CD14-positive monocyte (primary cell): ENCODE data around the gene RING1. TPM values are rescaled to one million over a fixed set of nuclear protein-coding genes. Genes with fewer than 3 reads are reported as not detected.

Experiments
- DNase-seq, 3 donors: peaks; one replicate each; pipeline ENCODE4 v3.0.0-alpha.2; 2011 to 2022
- H2AFZ ChIP-seq: 2 replicates; pipeline ENCODE4 v1.6.0; 2012; ENCODE audit warnings: mild to moderate bottlenecking, low read depth, low read length, inconsistent platforms; ENCODE audit not compliant: insufficient read depth, poor library complexity, severe bottlenecking
- H3K27ac ChIP-seq, 2 donors: 1 replicate in 1 of 2; 2 replicates in 1 of 2; pipeline ENCODE4 v1.5.1; 2012 to 2013; ENCODE audit warnings: low read length in 2 of 2, control low read depth in 1 of 2, inconsistent platforms in 1 of 2, low read depth in 1 of 2, mild to moderate bottlenecking in 1 of 2
- H3K27me3 ChIP-seq, 2 donors: one replicate each; pipeline versions ENCODE4 v1.6.0 to v1.6.1; 2011 to 2013; ENCODE audit warnings: low read length in 2 of 2; ENCODE audit not compliant: control insufficient read depth in 2 of 2, insufficient read depth in 2 of 2
- H3K36me3 ChIP-seq, 2 donors: replicated peaks in 1 of 2; 1 replicate in 1 of 2; 2 replicates in 1 of 2; pipeline versions ENCODE4 v1.5.1 to v1.6.1; 2012 to 2013; ENCODE audit warnings: low read length in 2 of 2, control low read depth in 1 of 2, inconsistent platforms in 1 of 2, mild to moderate bottlenecking in 1 of 2; ENCODE audit not compliant: insufficient read depth in 2 of 2, control insufficient read depth in 1 of 2
- H3K4me1 ChIP-seq, 2 donors: 1 replicate in 1 of 2; 2 replicates in 1 of 2; pipeline versions ENCODE4 v1.5.1 to v1.6.1; 2012 to 2013; ENCODE audit warnings: low read length in 2 of 2, control low read depth in 1 of 2, inconsistent platforms in 1 of 2, mild to moderate bottlenecking in 1 of 2, moderate library complexity in 1 of 2; ENCODE audit not compliant: insufficient read depth in 2 of 2, control insufficient read depth in 1 of 2
- H3K4me2 ChIP-seq: replicated peaks from 2 replicates; pipeline ENCODE3; 2012; ENCODE audit warnings: low read length, moderate library complexity, mild to moderate bottlenecking; ENCODE audit not compliant: poor library complexity, severe bottlenecking; ENCODE audit errors: extremely low read depth
- H3K4me3 ChIP-seq, 3 experiments: fragments of 200-600 bp in 1 of 3; sonication (generic) in 1 of 3; replicated peaks in 1 of 3; 1 replicate in 2 of 3; 2 replicates in 1 of 3; pipeline ENCODE4 v1.5.1; 2011 to 2013; ENCODE audit warnings: low read length in 3 of 3, mild to moderate bottlenecking in 3 of 3, control low read depth in 2 of 3, low read depth in 2 of 3, inconsistent platforms in 1 of 3, moderate library complexity in 1 of 3
- H3K79me2 ChIP-seq: 2 replicates; pipeline ENCODE4 v1.6.0; 2012; ENCODE audit warnings: mild to moderate bottlenecking, control low read depth, inconsistent platforms, low read length, moderate library complexity; ENCODE audit not compliant: insufficient read depth
- H3K9ac ChIP-seq: 2 replicates; pipeline ENCODE4 v1.6.0; 2017; ENCODE audit warnings: low read length, mild to moderate bottlenecking; ENCODE audit not compliant: insufficient read depth, poor library complexity, severe bottlenecking
- H3K9me3 ChIP-seq, 2 donors: replicated peaks in 1 of 2; 1 replicate in 1 of 2; 2 replicates in 1 of 2; pipeline versions ENCODE4 v1.5.1 to v1.6.1; 2012 to 2013; ENCODE audit warnings: low read length in 2 of 2, control low read depth in 1 of 2; ENCODE audit not compliant: control insufficient read depth in 1 of 2, insufficient read depth in 1 of 2
- H4K20me1 ChIP-seq: 2 replicates; pipeline ENCODE4 v1.6.0; 2012; ENCODE audit warnings: mild to moderate bottlenecking, low read length, control low read depth, moderate library complexity; ENCODE audit not compliant: insufficient read depth
- H3K27ac Mint-ChIP-seq, 7 donors: one replicate each; pipeline ENCODE4 v1.8.0; 2020; ENCODE audit warnings: mild to moderate bottlenecking in 7 of 7, mixed read lengths in 7 of 7, moderate library complexity in 6 of 7, inconsistent platforms in 2 of 7
- H3K27me3 Mint-ChIP-seq, 3 donors: one replicate each; pipeline ENCODE4 v1.8.0; 2021 to 2022; ENCODE audit warnings: low read depth in 3 of 3, mild to moderate bottlenecking in 3 of 3, mixed read lengths in 3 of 3, moderate library complexity in 3 of 3, inconsistent platforms in 1 of 3
- H3K36me3 Mint-ChIP-seq, 2 donors: one replicate each; pipeline ENCODE4 v1.8.0; 2020; ENCODE audit warnings: mixed read lengths in 2 of 2, inconsistent platforms in 1 of 2, mild to moderate bottlenecking in 1 of 2
- H3K4me1 Mint-ChIP-seq: one replicate; pipeline ENCODE4 v1.8.0; 2020; ENCODE audit warnings: mild to moderate bottlenecking, mixed read lengths
- H3K4me3 Mint-ChIP-seq, 2 donors: one replicate each; pipeline ENCODE4 v1.8.0; 2020; ENCODE audit warnings: mild to moderate bottlenecking in 2 of 2, mixed read lengths in 2 of 2, moderate library complexity in 1 of 2
- H3K9me3 Mint-ChIP-seq, 7 donors: one replicate each; pipeline ENCODE4 v1.8.0; 2020 to 2022; ENCODE audit warnings: mixed read lengths in 7 of 7, mild to moderate bottlenecking in 6 of 7, moderate library complexity in 6 of 7, inconsistent platforms in 2 of 7
- WGBS: methylation state at CpG from one replicate; pipeline ENCODE4 v1.1.5; 2013; ENCODE audit warnings: missing lambda C conversion rate; ENCODE audit not compliant: insufficient coverage; 5-methylcytosine and 5-hydroxymethylcytosine counted together
- intact Hi-C, 2 donors: fragments of 100-400 bp; cut with micrococcal nuclease; formaldehyde crosslinking; loops; one replicate each; pipeline versions ENCODE4 v1.15.0 to v1.15.1; 2023
- polyA plus RNA-seq, 3 donors: library from polyadenylated mRNA; depleted of rRNA in 1 of 3; unstranded in 2 of 3; stranded (reverse) in 1 of 3; fragments of 300-500 nt in 2 of 3; fragments of >200 nt in 1 of 3; fragmentation: Illumina TruSeq in 2 of 3; gene quantifications; 1 replicate in 2 of 3; 2 replicates in 1 of 3; pipeline ENCODE4 v1.2.3, GENCODE V29; 2012 to 2021
- TF ChIP-seq, protein P1 (sequence below): fragments of 200-600 bp; IDR thresholded peaks from one replicate; pipeline ENCODE4 v1.8.0; 2022; ENCODE audit warnings: antibody characterized with exemption, mild to moderate bottlenecking

Gene RING1
- polyA plus RNA-seq, 3 donors, result 4.6 to 27.9 (median 5.7) TPM

DNA sequence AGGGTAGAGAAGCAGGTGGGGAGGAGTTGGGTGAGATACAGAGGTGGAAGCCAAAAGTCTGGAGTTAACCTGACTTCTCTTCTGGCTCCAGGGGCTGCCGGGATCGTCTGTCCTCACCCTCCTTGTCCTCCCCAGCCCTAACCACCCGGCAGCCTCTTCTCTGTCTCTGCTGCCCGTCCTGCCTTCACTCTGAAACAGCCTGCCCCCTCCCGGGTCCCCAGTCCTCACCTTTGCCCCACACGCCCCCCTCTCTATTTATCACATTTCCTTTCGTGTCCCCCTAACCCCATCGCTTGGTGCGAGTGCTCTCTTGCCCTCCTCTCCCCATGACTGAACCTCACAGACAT is 5.7 kb downstream of the RING1 start:
- Histone ChIP-seq H2AFZ (peak overlapping the region; percentile 32), H3K9ac (no peak overlapping the region), H4K20me1 (no peaks in the 10 kb centered on the region), H3K4me2 (peak overlapping the region; percentile 53), H3K4me1 (peaks cover 16 to 19% of the 10 kb centered on the region in 2 donors), H3K27ac (no peak overlapping the region), H3K4me3 (no peak overlapping the region), H3K79me2 (no peaks in the 10 kb centered on the region), H3K9me3 (no peaks in the 10 kb centered on the region), H3K36me3 (peaks cover 10 to 29% of the 10 kb centered on the region in 2 donors), H3K27me3 (peaks cover 10 to 28% of the 10 kb centered on the region in 2 donors)
- 7% methylated on average over 7 of the region's 9 CpGs for whole genome bisulfite sequencing
- Mint-ChIP-seq H3K9me3 (peaks cover 0 to 7% (median 0%) of the 10 kb centered on the region in 7 donors), H3K4me1 (peaks cover 24% of the 10 kb centered on the region), H3K27me3 (peaks cover 26 to 35% (median 30%) of the 10 kb centered on the region in 3 donors), H3K4me3 (peak overlapping the region in 1 of 2 donors; percentile 87), H3K36me3 (peaks cover 23 to 29% of the 10 kb centered on the region in 2 donors), H3K27ac (peak overlapping the region in 1 of 7 donors; percentile 10)
- intact Hi-C loops, result loop anchor here in 1 of 2 donors (5.0 kb wide), 1 partner anchor 33 kb away; no protein-coding TSS in a partner anchor
- no peak for DNase-seq
- TF ChIP-seq, protein P1, sequence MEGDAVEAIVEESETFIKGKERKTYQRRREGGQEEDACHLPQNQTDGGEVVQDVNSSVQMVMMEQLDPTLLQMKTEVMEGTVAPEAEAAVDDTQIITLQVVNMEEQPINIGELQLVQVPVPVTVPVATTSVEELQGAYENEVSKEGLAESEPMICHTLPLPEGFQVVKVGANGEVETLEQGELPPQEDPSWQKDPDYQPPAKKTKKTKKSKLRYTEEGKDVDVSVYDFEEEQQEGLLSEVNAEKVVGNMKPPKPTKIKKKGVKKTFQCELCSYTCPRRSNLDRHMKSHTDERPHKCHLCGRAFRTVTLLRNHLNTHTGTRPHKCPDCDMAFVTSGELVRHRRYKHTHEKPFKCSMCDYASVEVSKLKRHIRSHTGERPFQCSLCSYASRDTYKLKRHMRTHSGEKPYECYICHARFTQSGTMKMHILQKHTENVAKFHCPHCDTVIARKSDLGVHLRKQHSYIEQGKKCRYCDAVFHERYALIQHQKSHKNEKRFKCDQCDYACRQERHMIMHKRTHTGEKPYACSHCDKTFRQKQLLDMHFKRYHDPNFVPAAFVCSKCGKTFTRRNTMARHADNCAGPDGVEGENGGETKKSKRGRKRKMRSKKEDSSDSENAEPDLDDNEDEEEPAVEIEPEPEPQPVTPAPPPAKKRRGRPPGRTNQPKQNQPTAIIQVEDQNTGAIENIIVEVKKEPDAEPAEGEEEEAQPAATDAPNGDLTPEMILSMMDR, result no peak

DNA sequence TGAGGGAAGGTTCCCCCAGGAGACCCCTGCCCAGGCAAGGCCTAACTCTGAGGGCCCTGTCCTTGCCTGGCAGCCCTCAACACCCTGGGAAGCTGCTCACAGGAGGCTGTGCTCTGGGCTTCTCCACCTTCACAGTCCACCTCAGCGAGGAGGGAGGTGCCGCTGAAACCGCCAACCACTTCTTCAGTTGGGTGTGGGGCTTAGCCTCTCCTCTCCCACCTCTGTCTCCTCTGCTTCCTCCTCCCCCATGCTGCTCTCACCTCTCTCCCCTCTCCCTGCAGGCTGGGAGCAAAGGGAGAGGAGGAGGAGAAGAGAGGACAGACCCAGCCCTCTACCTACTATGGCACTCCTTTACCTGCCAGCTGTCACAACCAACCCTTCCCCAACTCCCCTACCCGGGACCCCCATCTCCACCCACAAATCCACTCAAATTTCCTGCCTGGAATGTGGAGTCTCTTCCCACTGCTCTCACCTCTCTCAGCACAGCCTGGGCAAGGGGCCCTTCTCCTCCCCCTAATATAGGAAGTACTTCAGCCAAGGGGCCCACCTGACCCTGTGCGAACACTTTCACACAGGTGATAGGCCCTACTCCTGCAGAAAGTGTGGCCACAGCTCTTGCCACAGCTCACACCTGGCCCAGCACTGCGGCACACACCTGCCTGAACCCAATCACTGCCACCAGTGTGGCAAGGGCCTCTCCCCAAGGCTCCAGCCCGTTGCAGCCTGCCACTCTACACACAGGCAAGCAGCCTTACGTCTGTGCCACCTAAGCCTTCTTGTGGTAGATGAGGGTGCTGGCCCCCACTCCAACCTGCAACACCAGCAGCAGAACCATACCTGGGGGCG is 7.2 kb downstream of the RING1 start:
- Histone ChIP-seq H3K36me3 (peaks cover 2 to 17% of the 10 kb centered on the region in 2 donors), H3K9ac (no peak overlapping the region), H4K20me1 (no peaks in the 10 kb centered on the region), H3K9me3 (no peaks in the 10 kb centered on the region), H3K4me2 (no peak overlapping the region), H3K79me2 (no peaks in the 10 kb centered on the region), H3K27me3 (peaks cover 10 to 28% of the 10 kb centered on the region in 2 donors), H3K4me3 (no peak overlapping the region), H3K4me1 (peaks cover 14 to 16% of the 10 kb centered on the region in 2 donors), H3K27ac (no peak overlapping the region), H2AFZ (no peak overlapping the region)
- DNase-seq, result no peak
- TF ChIP-seq, protein P1, result no peak
- peaks cover 28 to 36% (median 33%) of the 10 kb centered on the region in 3 donors for H3K27me3 Mint-ChIP-seq
- H3K4me3 Mint-ChIP-seq, result no peak overlapping the region
- no peak overlapping the region for H3K27ac Mint-ChIP-seq
- H3K9me3 Mint-ChIP-seq, result peaks cover 0 to 7% (median 0%) of the 10 kb centered on the region in 7 donors
- WGBS, result 95% methylated on average over 4 of the region's 9 CpGs
- peaks cover 19% of the 10 kb centered on the region for H3K4me1 Mint-ChIP-seq
- H3K36me3 Mint-ChIP-seq, result peaks cover 10 to 21% of the 10 kb centered on the region in 2 donors
- intact Hi-C loops, result no loop called here
